HG03139 (cell line): ENCODE data around the gene ASPSCR1.

Source experiments
- ATAC-seq: cut with Tn5 transposase; IDR thresholded peaks from one replicate; pipeline ENCODE4 v1.9.1; 2021; ENCODE audit not compliant: unreplicated experiment

The ASPSCR1 gene

GRCh38 chr17:82051776-82052637 lies 74.6 kb downstream of the ASPSCR1 start, which contains the start of the genes GPS1 and RFNG:
TSS of gene GPS1 (plus strand) at chr17:82051898. CDS start at chr17:82051932, 34 bp downstream.
TSS of gene RFNG (minus strand) at chr17:82051811. CDS start at chr17:82051766, 45 bp downstream.
- ATAC-seq, result no peak

GRCh38 chr17:82052638-82053059 lies 75.2 kb downstream of the ASPSCR1 start:
- ATAC-seq, result no peak

- no peak for ATAC-seq
These were observed 75.7 kb downstream of the ASPSCR1 start for GRCh38 chr17:82053130-82053529.

- no peak for ATAC-seq
These were observed 76.3 kb downstream of the ASPSCR1 start for GRCh38 chr17:82053556-82054263.

GRCh38 chr17:82054351-82055022 lies 77.1 kb downstream of the ASPSCR1 start:
- no peak for ATAC-seq

GRCh38 chr17:82055023-82055964 lies 77.9 kb downstream of the ASPSCR1 start:
- no peak for ATAC-seq

GRCh38 chr17:82055965-82056728 lies 78.7 kb downstream of the ASPSCR1 start:
- ATAC-seq, result no peak

GRCh38 chr17:82056729-82057621 lies 79.5 kb downstream of the ASPSCR1 start:
- no peak for ATAC-seq

- no peak for ATAC-seq
These were observed 80.9 kb downstream of the ASPSCR1 start for GRCh38 chr17:82058230-82058854.

GRCh38 chr17:82058855-82059249 lies 81.4 kb downstream of the ASPSCR1 start:
- ATAC-seq, result no peak

- no peak for ATAC-seq
These were observed 82.0 kb downstream of the ASPSCR1 start for GRCh38 chr17:82059272-82060000.

GRCh38 chr17:82060001-82060380 lies 82.6 kb downstream of the ASPSCR1 start:
- no peak for ATAC-seq

- ATAC-seq, result no peak
These were observed 83.2 kb downstream of the ASPSCR1 start for GRCh38 chr17:82060614-82061013.

GRCh38 chr17:82061047-82061925 lies 83.9 kb downstream of the ASPSCR1 start:
- no peak for ATAC-seq

- ATAC-seq, result no peak
These were observed 84.9 kb downstream of the ASPSCR1 start for GRCh38 chr17:82062076-82062983.

GRCh38 chr17:82062984-82063368 lies 85.5 kb downstream of the ASPSCR1 start:
- no peak for ATAC-seq
